ENCODE data around the gene AANAT. TPM values are rescaled to one million over a fixed set of nuclear protein-coding genes. Genes with fewer than 3 reads are reported as not detected.

AANAT gene
- total and polyA plus RNA-seq, 4 donors, result not detected

- TF ChIP-seq SP1 (IDR thresholded peaks at IDR 0.05), result no peak
- TF ChIP-seq HNF4G (IDR thresholded peaks at IDR 0.05), result no peak
- no peak for TF ChIP-seq FOXA1 (IDR thresholded peaks at IDR 0.05)
- TF ChIP-seq YY1 (IDR thresholded peaks at IDR 0.05), result no peak
Observed at GRCh38 chr17:76471498-76472257, 4.3 kb downstream of the AANAT start (continued).

DNA sequence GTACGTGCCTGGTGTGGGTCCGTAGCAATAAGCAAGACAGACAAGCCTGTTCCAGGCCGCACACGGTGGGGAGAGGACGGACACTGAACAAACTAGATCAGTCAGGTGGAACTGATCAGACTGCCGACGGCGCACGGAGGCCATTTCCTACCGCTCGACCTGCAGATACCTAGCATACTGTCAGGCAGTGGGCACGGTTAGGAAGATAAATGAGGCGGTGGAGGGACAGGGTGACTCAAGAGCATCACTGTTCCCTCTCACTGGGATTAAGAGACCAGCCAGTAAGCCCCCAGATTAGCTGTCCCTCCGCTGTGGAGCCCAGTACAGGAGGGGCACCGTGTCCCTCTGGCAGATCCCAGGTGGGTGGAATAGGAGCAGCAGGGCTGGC, 4.8 kb downstream of the AANAT start:
- H3K4me1 ChIP-seq (ENCODE audit: control insufficient read depth in 4 of 4, insufficient read depth in 4 of 4, low read length in 3 of 4), result no peaks in the 10 kb centered on the region

GRCh38 chr17:76472726-76473125, 5.3 kb downstream of the AANAT start:
- H3K9me3 ChIP-seq (ENCODE audit: control insufficient read depth in 4 of 4, low read length in 3 of 4), result no peaks in the 10 kb centered on the region
- TF ChIP-seq GABPA (IDR thresholded peaks at IDR 0.05 in 1 of 2, conservative IDR thresholded peaks at IDR 0.05 in 1 of 2) (no peak), HNF4A (conservative IDR thresholded peaks at IDR 0.05) (no peak), YY1 (IDR thresholded peaks at IDR 0.05) (no peak), FOXA1 (IDR thresholded peaks at IDR 0.05) (no peak), SP1 (IDR thresholded peaks at IDR 0.05) (no peak), TAF1 (conservative IDR thresholded peaks at IDR 0.05) (no peak), NR2F2 (IDR thresholded peaks at IDR 0.05) (no peak), HNF4G (IDR thresholded peaks at IDR 0.05) (no peak)
- TF ChIP-seq, protein P1, sequence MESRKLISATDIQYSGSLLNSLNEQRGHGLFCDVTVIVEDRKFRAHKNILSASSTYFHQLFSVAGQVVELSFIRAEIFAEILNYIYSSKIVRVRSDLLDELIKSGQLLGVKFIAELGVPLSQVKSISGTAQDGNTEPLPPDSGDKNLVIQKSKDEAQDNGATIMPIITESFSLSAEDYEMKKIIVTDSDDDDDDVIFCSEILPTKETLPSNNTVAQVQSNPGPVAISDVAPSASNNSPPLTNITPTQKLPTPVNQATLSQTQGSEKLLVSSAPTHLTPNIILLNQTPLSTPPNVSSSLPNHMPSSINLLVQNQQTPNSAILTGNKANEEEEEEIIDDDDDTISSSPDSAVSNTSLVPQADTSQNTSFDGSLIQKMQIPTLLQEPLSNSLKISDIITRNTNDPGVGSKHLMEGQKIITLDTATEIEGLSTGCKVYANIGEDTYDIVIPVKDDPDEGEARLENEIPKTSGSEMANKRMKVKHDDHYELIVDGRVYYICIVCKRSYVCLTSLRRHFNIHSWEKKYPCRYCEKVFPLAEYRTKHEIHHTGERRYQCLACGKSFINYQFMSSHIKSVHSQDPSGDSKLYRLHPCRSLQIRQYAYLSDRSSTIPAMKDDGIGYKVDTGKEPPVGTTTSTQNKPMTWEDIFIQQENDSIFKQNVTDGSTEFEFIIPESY (IDR thresholded peaks at IDR 0.05), result no peak
- TF ChIP-seq, protein P2, sequence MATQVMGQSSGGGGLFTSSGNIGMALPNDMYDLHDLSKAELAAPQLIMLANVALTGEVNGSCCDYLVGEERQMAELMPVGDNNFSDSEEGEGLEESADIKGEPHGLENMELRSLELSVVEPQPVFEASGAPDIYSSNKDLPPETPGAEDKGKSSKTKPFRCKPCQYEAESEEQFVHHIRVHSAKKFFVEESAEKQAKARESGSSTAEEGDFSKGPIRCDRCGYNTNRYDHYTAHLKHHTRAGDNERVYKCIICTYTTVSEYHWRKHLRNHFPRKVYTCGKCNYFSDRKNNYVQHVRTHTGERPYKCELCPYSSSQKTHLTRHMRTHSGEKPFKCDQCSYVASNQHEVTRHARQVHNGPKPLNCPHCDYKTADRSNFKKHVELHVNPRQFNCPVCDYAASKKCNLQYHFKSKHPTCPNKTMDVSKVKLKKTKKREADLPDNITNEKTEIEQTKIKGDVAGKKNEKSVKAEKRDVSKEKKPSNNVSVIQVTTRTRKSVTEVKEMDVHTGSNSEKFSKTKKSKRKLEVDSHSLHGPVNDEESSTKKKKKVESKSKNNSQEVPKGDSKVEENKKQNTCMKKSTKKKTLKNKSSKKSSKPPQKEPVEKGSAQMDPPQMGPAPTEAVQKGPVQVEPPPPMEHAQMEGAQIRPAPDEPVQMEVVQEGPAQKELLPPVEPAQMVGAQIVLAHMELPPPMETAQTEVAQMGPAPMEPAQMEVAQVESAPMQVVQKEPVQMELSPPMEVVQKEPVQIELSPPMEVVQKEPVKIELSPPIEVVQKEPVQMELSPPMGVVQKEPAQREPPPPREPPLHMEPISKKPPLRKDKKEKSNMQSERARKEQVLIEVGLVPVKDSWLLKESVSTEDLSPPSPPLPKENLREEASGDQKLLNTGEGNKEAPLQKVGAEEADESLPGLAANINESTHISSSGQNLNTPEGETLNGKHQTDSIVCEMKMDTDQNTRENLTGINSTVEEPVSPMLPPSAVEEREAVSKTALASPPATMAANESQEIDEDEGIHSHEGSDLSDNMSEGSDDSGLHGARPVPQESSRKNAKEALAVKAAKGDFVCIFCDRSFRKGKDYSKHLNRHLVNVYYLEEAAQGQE (IDR thresholded peaks at IDR 0.05), result no peak
- TF ChIP-seq, protein P3, sequence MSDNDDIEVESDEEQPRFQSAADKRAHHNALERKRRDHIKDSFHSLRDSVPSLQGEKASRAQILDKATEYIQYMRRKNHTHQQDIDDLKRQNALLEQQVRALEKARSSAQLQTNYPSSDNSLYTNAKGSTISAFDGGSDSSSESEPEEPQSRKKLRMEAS (IDR thresholded peaks at IDR 0.05), result no peak
- 96% methylated on average over 11 of the region's 11 CpGs for WGBS
- H3K4me3 ChIP-seq (ENCODE audit: low read depth in 1 of 3, low read length in 3 of 3), result no peak overlapping the region
- no peak overlapping the region for H3K27ac ChIP-seq (ENCODE audit: low read depth in 1 of 2, low read length in 2 of 2)
- H3K36me3 ChIP-seq (ENCODE audit: control insufficient read depth in 4 of 4, insufficient read depth in 3 of 4, low read depth in 1 of 4, low read length in 3 of 4), result peaks cover 0 to 26% (median 6%) of the 10 kb centered on the region in 4 donors
- no peaks in the 10 kb centered on the region for H3K27me3 ChIP-seq (ENCODE audit: control insufficient read depth in 4 of 4, insufficient read depth in 4 of 4, low read length in 3 of 4)
- H3K4me1 ChIP-seq (ENCODE audit: control insufficient read depth in 4 of 4, insufficient read depth in 4 of 4, low read length in 3 of 4), result no peaks in the 10 kb centered on the region
- H3K9ac ChIP-seq (ENCODE audit: low read depth in 1 of 2, low read length in 2 of 2), result no peak overlapping the region
- no peak for DNase-seq (ENCODE audit: low spot score)

More for the DNA sequence above, 4.8 kb downstream of the AANAT start:
- TF ChIP-seq NR2F2 (IDR thresholded peaks at IDR 0.05) (no peak), TAF1 (conservative IDR thresholded peaks at IDR 0.05) (no peak)
- no peak for DNase-seq (ENCODE audit: low spot score)
- H3K27ac ChIP-seq (ENCODE audit: low read depth in 1 of 2, low read length in 2 of 2), result no peak overlapping the region
- H3K4me3 ChIP-seq (ENCODE audit: low read depth in 1 of 3, low read length in 3 of 3), result no peak overlapping the region
- peaks cover 0 to 26% (median 6%) of the 10 kb centered on the region in 4 donors for H3K36me3 ChIP-seq (ENCODE audit: control insufficient read depth in 4 of 4, insufficient read depth in 3 of 4, low read depth in 1 of 4, low read length in 3 of 4)
- H3K27me3 ChIP-seq (ENCODE audit: control insufficient read depth in 4 of 4, insufficient read depth in 4 of 4, low read length in 3 of 4), result no peaks in the 10 kb centered on the region
- 95% methylated on average over 15 of the region's 15 CpGs for WGBS
- no peaks in the 10 kb centered on the region for H3K9me3 ChIP-seq (ENCODE audit: control insufficient read depth in 4 of 4, low read length in 3 of 4)
- no peak overlapping the region for H3K9ac ChIP-seq (ENCODE audit: low read depth in 1 of 2, low read length in 2 of 2)

Measured in liver (tissue), 9 donors.